GM12878 (cell line): ENCODE results near the gene TFCP2L1. TPM values are rescaled to one million over a fixed set of nuclear protein-coding genes. Genes with fewer than 3 reads are reported as not detected.

Source experiments
- ATAC-seq: fragments of 200-7000 bp; cut with Tn5 transposase; 3 replicates; pipeline ENCODE4 v1.9.1; 2020; ENCODE audit warnings: mild to moderate bottlenecking, moderate library complexity
- BruUV-seq: library from RNA; stranded (reverse); fragments of 400-500 nt; replicated peaks from 2 replicates; lab custom pipeline; 2021; lab: Mats Ljungman, UMichigan
- CTCF ChIA-PET: fragments of 300-600 bp; sonication (Branson Sonifier 250); formaldehyde crosslinking; extraction: SDS; loops from one replicate; lab custom pipeline; 2021; ENCODE audit warnings: inconsistent platforms; lab: Yijun Ruan, JAX
- POLR2A ChIA-PET: fragments of 350-600 bp; formaldehyde crosslinking; extraction: SDS; loops from one replicate; lab custom pipeline; 2021; ENCODE audit warnings: inconsistent platforms; lab: Charles Lee
- RAD21 ChIA-PET: fragments of 300-600 bp; sonication (Branson Sonifier 250); formaldehyde crosslinking; loops from one replicate; lab custom pipeline; 2023; ENCODE audit warnings: antibody characterized with exemption; ENCODE audit not compliant: unreplicated experiment; lab: Charles Lee
- SMC1A ChIA-PET: fragments of 300-600 bp; sonication (Branson Sonifier 250); formaldehyde crosslinking; loops from one replicate; lab custom pipeline; 2023; ENCODE audit not compliant: unreplicated experiment, uncharacterized antibody; lab: Charles Lee
- DNase-seq: peaks from one replicate; pipeline ENCODE4 v3.0.0-alpha.2; 2011; ENCODE audit warnings: low read depth, low spot score
- FAIRE-seq: peaks from 3 replicates; lab custom pipeline; 2011; peaks lifted over from hg19 to GRCh38; lab: Jason Lieb, UNC
- H2AFZ ChIP-seq: 2 replicates; pipeline ENCODE4 v1.6.0; 2011; ENCODE audit warnings: low read depth, low read length, control low read depth; ENCODE audit not compliant: control insufficient read depth
- H3K27ac ChIP-seq: 2 replicates; pipeline ENCODE4 v1.5.1; 2011; ENCODE audit warnings: control low read depth; ENCODE audit not compliant: control insufficient read depth, insufficient read depth
- H3K27me3 ChIP-seq, 2 experiments: replicated peaks in 1 of 2; 2 replicates each; pipeline versions ENCODE4 v1.6.0 to v1.6.1; 2011; ENCODE audit warnings: low read length in 1 of 2; ENCODE audit not compliant: control insufficient read depth in 2 of 2, insufficient read depth in 2 of 2
- H3K36me3 ChIP-seq, 2 experiments: 2 replicates each; pipeline ENCODE4 v1.5.1; 2011; ENCODE audit warnings: low read length in 1 of 2; ENCODE audit not compliant: control insufficient read depth in 2 of 2, insufficient read depth in 2 of 2
- H3K4me1 ChIP-seq: 2 replicates; pipeline ENCODE4 v1.6.1; 2011; ENCODE audit warnings: mild to moderate bottlenecking, low read length, moderate library complexity, mixed read lengths; ENCODE audit not compliant: control insufficient read depth, insufficient read depth
- H3K4me2 ChIP-seq: 2 replicates; pipeline ENCODE4 v1.6.0; 2011; ENCODE audit warnings: control low read depth; ENCODE audit not compliant: control insufficient read depth, insufficient read depth
- H3K4me3 ChIP-seq: fragments of 200-600 bp; sonication (generic); 2 replicates; pipeline ENCODE4 v1.5.1; 2016
- H3K79me2 ChIP-seq: 2 replicates; pipeline ENCODE4 v1.6.0; 2011; ENCODE audit warnings: low read length; ENCODE audit not compliant: control insufficient read depth, insufficient read depth
- H3K9ac ChIP-seq: 2 replicates; pipeline ENCODE4 v1.8.0; 2011; ENCODE audit warnings: low read length, control low read depth, mixed read lengths; ENCODE audit not compliant: control insufficient read depth, insufficient read depth
- H3K9me3 ChIP-seq: replicated peaks from 3 replicates; pipeline ENCODE4 v1.5.1; 2011; ENCODE audit warnings: mild to moderate bottlenecking, low read length; ENCODE audit not compliant: control insufficient read depth, insufficient read depth
- H4K20me1 ChIP-seq: 2 replicates; pipeline ENCODE4 v1.6.0; 2011; ENCODE audit not compliant: control insufficient read depth, insufficient read depth
- CBX3 ChIP-seq: fragments of 200-600 bp; sonication (generic); IDR thresholded peaks from 2 replicates; pipeline ENCODE4 v1.6.1; 2016; ENCODE audit warnings: low read depth, borderline replicate concordance
- HCFC1 ChIP-seq: fragments of 150-350 bp; IDR thresholded peaks from 2 replicates; pipeline ENCODE4 v1.6.1; 2014; ENCODE audit warnings: low read length
- HDAC6 ChIP-seq: fragments of 200-600 bp; sonication (generic); IDR thresholded peaks from one replicate; pipeline ENCODE4 v1.8.0; 2017; ENCODE audit warnings: antibody characterized with exemption; ENCODE audit not compliant: unreplicated experiment
- HDGF ChIP-seq: fragments of 450-650 bp; IDR thresholded peaks from 2 replicates; pipeline ENCODE4 v1.6.1; 2016; ENCODE audit warnings: antibody characterized with exemption
- IKZF2 ChIP-seq, 2 experiments: fragments of 450-650 bp; IDR thresholded peaks; 2 replicates each; pipeline ENCODE4 v1.6.1; 2017; ENCODE audit warnings: mild to moderate bottlenecking in 2 of 2, moderate library complexity in 2 of 2
- JUNB ChIP-seq: IDR thresholded peaks from 2 replicates; pipeline ENCODE4 v1.6.1; 2016; ENCODE audit warnings: antibody characterized with exemption, mild to moderate bottlenecking
- KDM1A ChIP-seq: fragments of 200-600 bp; sonication (generic); IDR thresholded peaks from 2 replicates; pipeline ENCODE4 v1.6.1; 2016; ENCODE audit warnings: borderline replicate concordance
- NFYB ChIP-seq: IDR thresholded peaks from 2 replicates; pipeline ENCODE4 v1.6.1; 2011; ENCODE audit warnings: low read depth, mild to moderate bottlenecking, low read length, improper control_type of control experiment, moderate library complexity; ENCODE audit not compliant: insufficient read depth
- POLR2AphosphoS2 ChIP-seq: IDR thresholded peaks from 2 replicates; pipeline ENCODE4 v1.6.1; 2011; ENCODE audit warnings: low read depth, mild to moderate bottlenecking, low read length, improper control_type of control experiment, moderate library complexity
- TCF3 ChIP-seq: IDR thresholded peaks from 2 replicates; pipeline ENCODE4 v1.6.1; 2012; ENCODE audit warnings: low read depth, mild to moderate bottlenecking, low read length, borderline replicate concordance; ENCODE audit not compliant: insufficient read depth
- ZZZ3 ChIP-seq: IDR thresholded peaks from 2 replicates; pipeline ENCODE4 v1.6.1; 2011; ENCODE audit warnings: low read depth; ENCODE audit not compliant: control insufficient read depth, insufficient read length
- WGBS: methylation state at CpG from one replicate; pipeline ENCODE4 v1.1.6; 2016; ENCODE audit warnings: low lambda C conversion rate; ENCODE audit not compliant: insufficient replicate concordance, insufficient coverage; ENCODE audit errors: missing lambda C conversion rate; 5-methylcytosine and 5-hydroxymethylcytosine counted together
- in situ Hi-C: fragments of 300-500 bp; cut with MboI; formaldehyde crosslinking; loops from 9 replicates; pipeline ENCODE4 v1.14.3; 2018; ENCODE audit warnings: mixed read lengths
- intact Hi-C: fragments of 100-400 bp; cut with micrococcal nuclease; formaldehyde crosslinking; loops from one replicate; pipeline ENCODE4 v1.14.2; 2022; ENCODE audit not compliant: unreplicated experiment
- polyA plus RNA-seq, 11 experiments: library from polyadenylated mRNA; depleted of rRNA in 4 of 11; unstranded in 6 of 11; stranded (reverse) in 5 of 11; fragments of >200 nt; fragmentation: Nextera tagmentation in 4 of 11; fragmentation: Illumina TruSeq in 1 of 11; extraction: Ambion mirVana in 4 of 11; extraction: Trizol in 1 of 11; gene quantifications; 1 replicate in 1 of 11; 2 replicates in 10 of 11; pipeline versions ENCODE4 v1.2.1 to v1.2.3, GENCODE V29; 2011 to 2016; ENCODE audit warnings: inconsistent platforms in 2 of 11, missing spikeins in 2 of 11, low read depth in 1 of 11
- total RNA-seq, 4 experiments: library from RNA; depleted of rRNA in 3 of 4; stranded (reverse); fragments of >200 nt in 3 of 4; fragmentation: Illumina TruSeq in 1 of 4; extraction: Trizol in 1 of 4; gene quantifications; 2 replicates each; pipeline versions ENCODE4 v1.2.1 to v1.2.3, GENCODE V29; 2013 to 2021
- TF ChIP-seq, protein P1 (sequence below): fragments of 450-650 bp; IDR thresholded peaks from 2 replicates; pipeline ENCODE4 v1.6.1; 2017; ENCODE audit warnings: borderline replicate concordance
- TF ChIP-seq, protein P2 (sequence below): fragments of 450-650 bp; IDR thresholded peaks from 2 replicates; pipeline ENCODE4 v1.6.1; 2017; ENCODE audit warnings: mild to moderate bottlenecking, moderate library complexity
- TF ChIP-seq, protein P3 (sequence below): fragments of 450-650 bp; IDR thresholded peaks from 2 replicates; pipeline ENCODE4 v1.6.1; 2016; ENCODE audit warnings: mild to moderate bottlenecking

TFCP2L1 gene
- total and polyA plus RNA-seq, 10 of the 15 experiments (the other 5 are each of a cell fraction or from before 2014, with no cell fraction given) = 0.02 to 0.21 (median 0.09) TPM; not detected in 1

DNA sequence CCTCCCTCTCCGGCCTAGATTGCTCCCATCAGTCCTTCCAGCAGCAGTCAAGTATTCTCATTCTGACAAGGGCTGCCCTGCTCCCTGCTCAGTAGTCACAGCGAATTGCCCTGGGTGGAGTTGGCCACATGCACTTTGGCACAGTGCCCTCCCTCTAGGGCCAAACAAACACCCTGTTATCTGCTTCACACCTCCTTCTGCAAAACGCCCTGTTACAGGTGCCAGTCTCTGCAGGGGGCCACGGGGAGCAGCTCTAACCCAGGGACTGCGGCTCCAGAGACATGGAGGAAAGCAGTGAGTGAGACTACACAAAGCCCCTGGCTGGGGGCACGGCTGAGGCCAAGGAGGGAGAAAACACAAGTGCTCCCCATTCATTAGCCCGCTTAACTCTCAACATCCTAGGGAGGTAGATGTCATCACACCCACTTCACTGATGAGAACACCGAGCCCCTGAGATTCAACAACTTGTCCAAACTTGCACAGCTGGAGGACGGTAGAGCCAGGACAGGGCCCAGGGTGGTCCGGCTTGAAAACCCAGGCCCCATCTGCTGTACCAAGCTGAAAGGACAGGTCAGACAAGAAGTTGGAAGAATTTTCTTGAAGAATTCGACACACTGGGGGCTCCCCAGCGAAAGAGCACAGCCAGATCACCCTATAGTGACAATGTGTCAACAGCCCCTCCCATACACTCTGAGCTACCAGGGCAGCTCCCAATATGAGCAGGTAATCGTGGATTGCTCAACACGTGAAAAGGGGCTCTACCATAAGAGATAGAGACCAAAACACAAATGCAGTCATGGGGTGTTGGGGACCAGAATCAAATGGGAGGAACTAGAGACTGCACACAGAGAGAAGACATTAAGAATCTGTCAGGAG is 8.7 kb upstream of the TFCP2L1 start:
- Histone ChIP-seq H3K36me3 (no peaks in the 10 kb centered on the region), H3K9me3 (no peaks in the 10 kb centered on the region; the same call in 2 of the 3 replicates), H3K4me3 (no peak overlapping the region), H3K79me2 (no peaks in the 10 kb centered on the region), H3K4me1 (no peaks in the 10 kb centered on the region), H4K20me1 (no peaks in the 10 kb centered on the region), H3K4me2 (no peak overlapping the region), H3K27ac (no peak overlapping the region), H3K27me3 (no peaks in the 10 kb centered on the region), H2AFZ (no peak overlapping the region), H3K9ac (no peak overlapping the region)
- ChIA-PET POLR2A (no interaction called here), CTCF (no interaction called here), RAD21 (no interaction called here), SMC1A (no interaction called here)
- intact Hi-C loops (no loop called here), in situ Hi-C loops (no loop called here)
- BruUV-seq = no TSS peak
- ATAC-seq (no peak), FAIRE-seq (no peak), DNase-seq (no peak)
- 25% methylated on average over 14 of the region's 14 CpGs for WGBS
- TF ChIP-seq HCFC1 (no peak), TCF3 (no peak), POLR2AphosphoS2 (no peak), KDM1A (no peak), HDGF (no peak), IKZF2 (IDR thresholded peaks at IDR 0.05) (no peak), CBX3 (no peak), JUNB (no peak), ZZZ3 (no peak), NFYB (no peak), HDAC6 (no peak)
- TF ChIP-seq, protein P1, sequence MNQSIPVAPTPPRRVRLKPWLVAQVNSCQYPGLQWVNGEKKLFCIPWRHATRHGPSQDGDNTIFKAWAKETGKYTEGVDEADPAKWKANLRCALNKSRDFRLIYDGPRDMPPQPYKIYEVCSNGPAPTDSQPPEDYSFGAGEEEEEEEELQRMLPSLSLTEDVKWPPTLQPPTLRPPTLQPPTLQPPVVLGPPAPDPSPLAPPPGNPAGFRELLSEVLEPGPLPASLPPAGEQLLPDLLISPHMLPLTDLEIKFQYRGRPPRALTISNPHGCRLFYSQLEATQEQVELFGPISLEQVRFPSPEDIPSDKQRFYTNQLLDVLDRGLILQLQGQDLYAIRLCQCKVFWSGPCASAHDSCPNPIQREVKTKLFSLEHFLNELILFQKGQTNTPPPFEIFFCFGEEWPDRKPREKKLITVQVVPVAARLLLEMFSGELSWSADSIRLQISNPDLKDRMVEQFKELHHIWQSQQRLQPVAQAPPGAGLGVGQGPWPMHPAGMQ = no peak
- TF ChIP-seq, protein P2, sequence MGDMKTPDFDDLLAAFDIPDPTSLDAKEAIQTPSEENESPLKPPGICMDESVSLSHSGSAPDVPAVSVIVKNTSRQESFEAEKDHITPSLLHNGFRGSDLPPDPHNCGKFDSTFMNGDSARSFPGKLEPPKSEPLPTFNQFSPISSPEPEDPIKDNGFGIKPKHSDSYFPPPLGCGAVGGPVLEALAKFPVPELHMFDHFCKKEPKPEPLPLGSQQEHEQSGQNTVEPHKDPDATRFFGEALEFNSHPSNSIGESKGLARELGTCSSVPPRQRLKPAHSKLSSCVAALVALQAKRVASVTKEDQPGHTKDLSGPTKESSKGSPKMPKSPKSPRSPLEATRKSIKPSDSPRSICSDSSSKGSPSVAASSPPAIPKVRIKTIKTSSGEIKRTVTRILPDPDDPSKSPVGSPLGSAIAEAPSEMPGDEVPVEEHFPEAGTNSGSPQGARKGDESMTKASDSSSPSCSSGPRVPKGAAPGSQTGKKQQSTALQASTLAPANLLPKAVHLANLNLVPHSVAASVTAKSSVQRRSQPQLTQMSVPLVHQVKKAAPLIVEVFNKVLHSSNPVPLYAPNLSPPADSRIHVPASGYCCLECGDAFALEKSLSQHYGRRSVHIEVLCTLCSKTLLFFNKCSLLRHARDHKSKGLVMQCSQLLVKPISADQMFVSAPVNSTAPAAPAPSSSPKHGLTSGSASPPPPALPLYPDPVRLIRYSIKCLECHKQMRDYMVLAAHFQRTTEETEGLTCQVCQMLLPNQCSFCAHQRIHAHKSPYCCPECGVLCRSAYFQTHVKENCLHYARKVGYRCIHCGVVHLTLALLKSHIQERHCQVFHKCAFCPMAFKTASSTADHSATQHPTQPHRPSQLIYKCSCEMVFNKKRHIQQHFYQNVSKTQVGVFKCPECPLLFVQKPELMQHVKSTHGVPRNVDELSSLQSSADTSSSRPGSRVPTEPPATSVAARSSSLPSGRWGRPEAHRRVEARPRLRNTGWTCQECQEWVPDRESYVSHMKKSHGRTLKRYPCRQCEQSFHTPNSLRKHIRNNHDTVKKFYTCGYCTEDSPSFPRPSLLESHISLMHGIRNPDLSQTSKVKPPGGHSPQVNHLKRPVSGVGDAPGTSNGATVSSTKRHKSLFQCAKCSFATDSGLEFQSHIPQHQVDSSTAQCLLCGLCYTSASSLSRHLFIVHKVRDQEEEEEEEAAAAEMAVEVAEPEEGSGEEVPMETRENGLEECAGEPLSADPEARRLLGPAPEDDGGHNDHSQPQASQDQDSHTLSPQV = no peak
- TF ChIP-seq, protein P3, sequence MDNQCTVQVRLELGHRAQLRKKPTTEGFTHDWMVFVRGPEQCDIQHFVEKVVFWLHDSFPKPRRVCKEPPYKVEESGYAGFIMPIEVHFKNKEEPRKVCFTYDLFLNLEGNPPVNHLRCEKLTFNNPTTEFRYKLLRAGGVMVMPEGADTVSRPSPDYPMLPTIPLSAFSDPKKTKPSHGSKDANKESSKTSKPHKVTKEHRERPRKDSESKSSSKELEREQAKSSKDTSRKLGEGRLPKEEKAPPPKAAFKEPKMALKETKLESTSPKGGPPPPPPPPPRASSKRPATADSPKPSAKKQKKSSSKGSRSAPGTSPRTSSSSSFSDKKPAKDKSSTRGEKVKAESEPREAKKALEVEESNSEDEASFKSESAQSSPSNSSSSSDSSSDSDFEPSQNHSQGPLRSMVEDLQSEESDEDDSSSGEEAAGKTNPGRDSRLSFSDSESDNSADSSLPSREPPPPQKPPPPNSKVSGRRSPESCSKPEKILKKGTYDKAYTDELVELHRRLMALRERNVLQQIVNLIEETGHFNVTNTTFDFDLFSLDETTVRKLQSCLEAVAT = no peak
